Islet of Langerhans (tissue), 1 donor: Measurements from ENCODE around the gene SPATA31D4.
"Not testable (repeated sequence)": the region's sequence is repeated elsewhere in the genome, so short reads cannot be mapped to it uniquely, and the experiment has no call there.

ENCODE experiments used
- FAIRE-seq: peaks from one replicate; lab custom pipeline; 2011; peaks lifted over from hg19 to GRCh38; lab: Jason Lieb, UNC

Gene SPATA31D4

DNA sequence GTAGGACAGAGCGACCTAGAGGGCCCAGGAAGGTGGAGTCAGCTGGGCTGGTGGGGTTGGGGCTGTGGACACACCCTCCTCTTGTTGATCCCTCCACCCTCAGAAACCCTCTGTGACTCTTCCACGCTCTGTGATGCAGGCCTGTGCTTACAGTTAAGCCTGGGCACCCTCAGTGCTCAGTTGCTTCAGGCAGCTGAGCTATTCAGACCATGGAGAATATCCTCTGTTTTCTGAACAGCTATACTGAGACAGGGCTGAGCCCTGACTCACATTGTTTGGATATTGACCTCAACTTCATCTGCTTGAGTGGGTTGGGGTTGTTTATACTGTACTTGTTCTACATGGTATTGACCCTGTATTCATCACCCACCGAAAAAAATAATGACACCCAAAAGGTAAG, at the start of gene SPATA31D4:
SPATA31D4 (plus strand) TSS at position 124 of the 400 bp plus-strand sequence; CDS start at position 210, 86 bp downstream.
- not testable (repeated sequence) for FAIRE-seq

DNA sequence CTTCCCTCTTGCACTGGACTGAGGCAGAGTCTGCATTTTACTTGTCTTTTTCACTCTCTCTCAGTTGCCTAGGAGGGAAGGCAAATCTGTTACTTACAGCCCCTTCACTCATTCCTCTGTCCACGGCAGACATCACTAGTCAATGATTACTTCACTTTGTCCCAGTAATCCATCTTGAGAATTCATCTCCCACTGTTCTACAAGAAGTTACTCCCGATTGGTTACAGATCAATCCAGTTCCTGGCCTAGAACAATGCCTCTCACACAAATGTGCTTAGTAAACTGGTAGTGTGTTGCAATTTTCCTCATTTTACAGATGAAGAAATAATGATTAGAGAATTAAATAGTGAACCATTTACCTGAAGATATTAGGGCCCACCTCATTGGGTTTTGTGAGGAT, 49.7 kb upstream of the SPATA31D4 start:
- no peak for FAIRE-seq

DNA sequence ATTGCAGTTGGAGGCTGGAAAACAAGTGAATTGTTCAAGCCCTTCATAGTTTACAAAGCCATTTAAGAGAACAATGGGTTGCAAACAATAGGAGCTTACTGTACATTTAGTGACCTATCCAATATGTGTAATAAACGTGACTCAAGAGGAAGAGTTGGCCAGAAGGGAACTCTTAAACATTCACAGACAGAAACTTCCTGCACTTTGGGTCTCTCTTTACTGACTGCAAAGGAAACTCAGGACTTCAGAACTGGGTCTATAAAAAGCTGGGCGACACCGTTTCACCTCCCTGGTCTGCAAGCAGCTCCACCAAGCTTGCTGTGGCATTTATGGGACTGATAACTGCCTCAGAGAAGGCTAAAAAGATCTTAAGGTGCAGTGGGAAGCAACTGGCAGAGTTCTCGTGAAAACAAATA, 48.7 kb upstream of the SPATA31D4 start:
- FAIRE-seq, result no peak

DNA sequence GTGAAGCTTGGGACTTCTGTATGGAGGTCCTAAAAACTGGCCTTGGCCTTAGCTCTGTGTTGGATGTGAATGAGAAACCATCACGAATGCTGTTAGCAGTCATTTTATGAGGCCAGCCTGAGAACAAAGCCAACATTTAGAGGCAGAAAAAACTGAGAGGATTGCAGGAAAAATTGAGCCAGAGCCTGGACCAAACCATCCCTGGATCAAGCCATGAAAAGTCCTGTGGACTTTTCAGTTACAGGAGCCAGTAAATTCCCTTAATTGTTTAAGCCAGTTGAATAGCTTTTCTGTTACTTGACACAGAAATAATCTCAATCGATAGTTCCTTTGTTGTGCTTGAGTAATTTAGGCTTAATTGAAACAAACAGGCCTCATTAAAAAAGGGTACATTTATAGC, 42.6 kb upstream of the SPATA31D4 start:
- no peak for FAIRE-seq

DNA sequence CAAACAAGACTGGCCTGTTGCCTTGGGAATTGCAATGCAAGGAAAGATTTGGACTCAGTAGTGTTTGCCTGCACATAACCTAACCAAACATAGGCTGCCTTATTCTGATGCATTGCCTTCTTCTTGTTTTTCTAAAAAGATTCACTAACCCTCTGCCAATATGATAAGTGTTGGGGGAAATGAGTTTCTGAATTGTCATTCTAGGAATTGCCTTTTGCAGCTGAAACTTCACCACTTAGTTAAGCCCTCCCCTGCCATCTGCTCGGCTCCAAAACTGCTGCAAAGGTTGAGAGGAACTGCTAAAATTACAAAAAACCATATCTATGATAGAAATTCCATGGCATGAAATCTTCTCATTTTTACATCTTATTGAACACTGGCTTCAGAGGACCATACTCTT, 41.6 kb upstream of the SPATA31D4 start:
- FAIRE-seq, result no peak

DNA sequence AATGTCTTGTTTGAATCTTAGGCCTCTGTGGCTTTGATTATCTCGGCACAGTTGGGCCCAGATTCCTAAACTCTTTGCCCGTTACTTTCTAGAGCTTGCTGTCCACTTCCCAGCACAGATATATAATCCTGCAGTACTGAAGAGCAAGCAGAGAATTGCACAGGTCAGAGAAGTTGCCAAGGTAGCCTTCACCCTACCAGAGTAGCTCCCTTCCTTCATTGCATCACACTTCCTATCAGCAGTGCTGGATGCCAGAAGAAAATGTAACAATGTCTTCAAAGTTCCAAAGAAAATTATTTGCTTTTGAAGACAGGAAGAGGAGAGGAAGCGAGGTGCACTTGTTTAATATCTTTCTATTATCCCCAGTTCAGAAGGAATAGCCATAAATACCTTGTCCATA, 38.1 kb upstream of the SPATA31D4 start:
- no peak for FAIRE-seq

DNA sequence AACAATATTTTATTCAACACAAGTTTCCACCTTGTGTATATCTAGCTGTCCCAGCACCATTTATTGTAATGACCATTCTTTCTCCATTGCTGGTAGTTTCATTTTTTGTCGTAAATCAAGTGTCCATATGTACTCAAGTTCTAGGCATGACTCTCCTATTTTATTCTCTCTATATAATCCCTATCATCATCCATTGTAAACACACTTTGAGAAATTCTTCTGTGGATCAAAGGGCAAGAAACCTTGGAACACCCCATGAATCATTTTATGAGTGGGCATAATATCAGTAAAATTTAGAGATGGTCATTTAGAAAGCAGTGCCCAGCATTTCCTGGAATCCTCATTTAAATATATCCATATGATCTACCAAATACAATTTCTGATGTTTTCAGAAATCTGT, 35.8 kb upstream of the SPATA31D4 start:
- FAIRE-seq, result no peak

DNA sequence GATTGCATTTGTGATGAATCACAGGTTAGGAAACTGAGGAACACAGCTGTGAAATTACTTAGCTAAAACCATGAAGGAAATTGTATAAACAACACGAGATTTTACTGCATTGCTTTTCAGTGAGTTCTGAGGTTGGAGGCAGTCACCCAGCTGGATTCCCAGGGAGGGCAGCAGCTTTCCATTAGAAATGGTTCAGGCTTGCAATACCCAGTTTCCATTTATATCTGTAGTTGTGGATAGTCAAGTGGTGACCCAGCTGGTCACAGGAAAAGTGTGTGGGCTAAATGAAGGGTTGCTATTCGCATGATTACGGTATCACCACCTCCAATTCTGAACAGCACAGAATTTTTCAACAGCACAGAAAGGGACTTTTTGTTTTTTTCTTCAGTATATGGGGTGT, 34.3 kb upstream of the SPATA31D4 start:
- no peak for FAIRE-seq

DNA sequence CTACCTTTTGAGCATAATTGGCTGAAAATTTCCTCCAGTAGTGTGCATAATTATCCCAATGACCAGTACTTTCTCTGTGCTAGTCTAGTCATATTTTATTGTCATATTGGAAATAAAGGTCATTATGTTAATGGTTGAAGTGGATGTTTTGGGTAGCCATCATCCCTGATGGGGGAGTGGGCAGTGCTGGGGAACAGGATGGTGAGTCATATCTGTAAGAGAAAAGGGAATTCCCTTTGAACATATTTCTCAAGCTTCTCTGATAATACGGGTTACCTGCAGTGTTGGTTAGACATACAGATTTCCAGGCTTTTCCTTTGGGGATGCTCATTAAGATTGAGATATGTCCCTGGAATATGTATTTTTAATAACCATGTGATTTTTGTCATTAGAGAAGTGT, 33.3 kb upstream of the SPATA31D4 start:
- FAIRE-seq, result no peak

DNA sequence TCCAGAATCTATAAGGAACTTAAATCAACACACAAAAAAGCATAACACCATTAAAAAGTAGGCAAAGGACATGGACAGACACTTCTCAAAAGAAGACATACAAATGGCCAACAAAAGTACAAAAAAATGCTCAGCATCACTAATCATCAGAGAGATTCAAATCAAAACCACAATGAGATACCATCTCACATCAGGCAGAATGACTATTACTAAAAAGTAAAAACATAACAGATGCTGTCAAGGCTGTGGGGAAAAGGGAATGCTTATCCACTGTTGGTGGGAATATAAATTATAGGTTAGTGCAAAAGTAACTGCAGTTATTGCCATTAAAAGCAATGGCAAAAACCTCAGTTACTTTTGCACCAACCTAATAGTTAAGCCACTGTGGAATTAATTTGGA, 32.2 kb upstream of the SPATA31D4 start:
- no peak for FAIRE-seq

DNA sequence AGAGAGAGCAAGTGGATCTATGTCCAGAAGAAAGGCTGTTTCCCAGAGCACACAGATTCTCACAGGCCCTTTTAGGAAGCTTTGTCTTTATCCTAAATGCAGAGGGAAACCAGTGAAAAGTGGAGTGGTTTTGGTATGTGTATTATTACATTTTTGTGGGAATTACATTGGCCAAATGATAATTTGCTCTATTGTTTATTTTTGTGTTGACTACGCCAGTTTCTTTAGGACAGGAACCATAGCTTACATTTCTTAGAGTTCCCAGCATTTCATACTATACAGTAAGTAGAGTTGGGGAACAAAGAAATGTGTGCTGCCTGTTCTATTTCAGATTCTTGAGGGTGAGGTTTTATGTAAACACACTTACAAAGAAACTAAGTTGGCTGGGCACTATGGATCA, 29.4 kb upstream of the SPATA31D4 start:
- no peak for FAIRE-seq

DNA sequence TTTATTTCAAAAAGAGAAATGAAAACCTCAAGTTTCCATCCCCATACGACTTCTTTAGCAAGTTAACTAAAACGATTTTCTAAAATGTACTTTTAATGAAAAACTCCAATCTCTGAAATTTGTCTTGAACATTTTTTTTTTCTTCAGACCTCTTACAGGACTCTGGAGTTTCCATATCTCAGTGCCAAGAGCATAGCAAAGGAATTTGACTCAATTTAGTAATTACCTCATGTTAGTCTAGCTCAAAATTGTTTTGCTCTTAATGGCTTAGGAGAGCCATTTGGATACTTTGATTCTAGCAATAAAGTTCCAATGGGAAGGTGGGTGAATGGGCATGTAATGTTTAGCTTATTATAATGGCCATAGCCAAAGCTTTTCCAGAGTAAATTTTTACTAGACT, 26.0 kb upstream of the SPATA31D4 start:
- FAIRE-seq, result no peak

DNA sequence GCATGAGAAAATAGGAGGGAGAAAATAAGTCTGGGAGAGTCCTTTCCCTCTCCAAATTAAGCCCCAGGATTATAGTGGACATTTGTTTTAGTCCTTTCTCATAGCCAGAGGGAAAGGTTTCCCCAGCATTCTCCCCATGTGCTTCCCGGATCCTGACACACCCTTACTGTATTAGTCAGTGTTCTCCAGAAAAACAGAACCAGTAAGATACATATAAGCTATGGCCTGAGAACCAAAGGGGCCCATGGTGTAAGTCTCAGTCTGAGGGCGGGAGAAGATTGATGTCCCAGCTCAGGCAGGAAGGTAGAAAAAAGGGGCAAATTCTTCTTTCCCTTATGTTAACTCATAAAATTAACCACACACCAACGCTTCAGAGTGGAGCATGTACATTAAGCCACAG, 25.6 kb upstream of the SPATA31D4 start:
- FAIRE-seq, result no peak

DNA sequence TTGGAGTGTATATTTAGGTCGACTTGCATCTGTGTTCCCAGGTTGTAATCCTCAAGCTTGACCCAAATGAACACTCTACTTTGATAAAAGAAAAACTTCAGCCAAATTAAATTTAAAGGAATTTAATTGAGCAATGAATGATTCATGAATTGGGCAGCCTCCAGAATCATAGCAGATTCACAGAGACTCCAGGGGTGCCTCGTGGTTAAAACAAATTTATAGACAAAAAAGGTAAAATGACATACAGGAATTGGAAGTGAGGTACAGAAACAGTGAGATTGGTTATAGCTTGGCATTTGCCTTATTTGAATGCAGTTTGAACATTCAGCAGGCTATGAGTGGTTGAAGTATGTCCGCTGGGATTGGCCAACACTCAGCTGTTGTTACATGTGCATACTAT, 21.6 kb upstream of the SPATA31D4 start:
- FAIRE-seq, result no peak

DNA sequence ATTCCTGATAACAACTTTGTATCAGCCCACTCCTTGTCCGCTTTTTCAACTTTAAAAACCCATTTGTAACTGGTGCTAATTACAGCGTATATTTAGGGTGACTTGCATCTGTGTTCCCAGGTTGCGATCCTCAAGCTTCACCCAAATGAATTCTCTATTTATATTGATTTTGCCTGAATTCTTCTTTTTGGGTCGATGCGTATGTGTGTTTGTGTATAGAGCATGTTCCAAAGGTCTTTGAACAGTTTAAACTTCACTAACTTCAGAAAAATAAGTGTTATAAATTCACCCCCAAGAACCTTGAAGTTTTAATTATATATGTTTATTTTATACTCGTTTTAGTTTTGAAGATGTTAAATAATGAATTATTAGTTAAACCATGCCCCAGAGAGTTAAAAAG, 16.1 kb upstream of the SPATA31D4 start:
- no peak for FAIRE-seq

DNA sequence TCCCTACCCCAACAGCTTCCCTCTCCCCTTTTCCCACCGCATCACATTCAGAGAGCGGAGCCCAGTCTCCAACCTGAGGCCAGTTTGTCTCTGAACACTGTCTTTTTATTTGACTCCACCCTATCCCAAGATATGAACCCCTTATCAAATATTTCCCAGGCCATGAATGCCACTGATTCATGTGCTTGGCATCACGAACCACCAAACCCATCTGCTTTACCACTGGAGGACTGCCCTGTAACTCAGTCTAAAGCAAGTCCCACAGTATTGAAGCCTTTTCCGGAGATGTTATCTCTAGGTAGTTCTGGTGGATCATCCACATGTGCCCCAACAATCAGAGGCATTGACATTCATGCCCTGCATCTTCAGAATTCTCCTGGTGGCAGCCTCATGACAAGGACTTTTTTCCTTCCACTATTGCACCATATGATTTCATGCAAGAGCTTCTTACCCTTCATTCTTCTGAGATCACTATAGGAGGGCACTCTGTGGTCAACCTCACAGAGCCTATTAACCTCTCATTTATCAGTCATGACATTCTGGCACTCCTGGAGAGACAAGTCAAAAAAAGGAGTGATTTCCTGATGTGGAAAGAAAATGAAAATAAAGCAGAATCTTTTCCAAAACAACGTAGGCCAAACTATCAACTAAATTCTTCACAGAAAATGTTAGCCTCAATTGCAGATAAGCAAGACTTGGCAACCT, 12.3 kb upstream of the SPATA31D4 start:
- no peak for FAIRE-seq

DNA sequence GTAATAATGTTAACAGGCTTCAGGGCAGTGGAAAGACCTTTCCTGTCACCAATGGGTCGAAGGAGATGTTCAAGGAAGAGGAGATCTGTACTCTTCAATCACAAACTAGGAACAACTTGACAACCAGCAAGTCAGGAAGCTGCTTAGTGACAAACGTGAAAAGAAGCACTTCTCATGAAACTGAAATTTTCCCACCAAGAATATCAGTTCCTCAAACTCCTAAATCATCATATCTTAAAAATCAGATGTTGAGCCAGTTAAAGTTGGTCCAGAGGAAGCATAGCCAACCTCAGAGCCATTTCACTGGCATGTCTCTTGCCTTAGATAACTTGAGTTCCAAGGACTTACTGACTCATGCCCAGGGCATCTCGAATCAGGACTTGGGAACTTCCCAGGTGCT, 9.7 kb upstream of the SPATA31D4 start:
- not testable (repeated sequence) for FAIRE-seq

DNA sequence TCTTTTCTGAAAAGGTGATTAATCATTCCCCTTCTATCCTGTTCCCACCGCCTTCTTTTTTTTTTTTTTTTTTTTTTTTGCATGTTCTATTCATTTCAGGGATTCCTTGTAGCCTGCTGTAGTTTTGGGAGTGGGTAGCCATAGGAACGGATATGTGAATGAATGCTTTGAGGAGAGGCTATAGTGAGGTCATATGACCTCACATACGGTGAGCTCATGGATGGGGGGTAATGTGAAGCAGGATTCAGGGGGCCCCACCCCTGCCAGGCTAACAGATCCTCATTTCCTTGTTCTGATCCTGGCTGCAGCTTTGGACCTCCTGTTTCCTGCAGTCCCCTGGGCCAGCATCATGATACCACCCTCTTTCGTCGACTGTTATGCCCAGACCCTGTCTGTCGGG, 1.9 kb downstream of the SPATA31D4 start:
- not testable (repeated sequence) for FAIRE-seq

DNA sequence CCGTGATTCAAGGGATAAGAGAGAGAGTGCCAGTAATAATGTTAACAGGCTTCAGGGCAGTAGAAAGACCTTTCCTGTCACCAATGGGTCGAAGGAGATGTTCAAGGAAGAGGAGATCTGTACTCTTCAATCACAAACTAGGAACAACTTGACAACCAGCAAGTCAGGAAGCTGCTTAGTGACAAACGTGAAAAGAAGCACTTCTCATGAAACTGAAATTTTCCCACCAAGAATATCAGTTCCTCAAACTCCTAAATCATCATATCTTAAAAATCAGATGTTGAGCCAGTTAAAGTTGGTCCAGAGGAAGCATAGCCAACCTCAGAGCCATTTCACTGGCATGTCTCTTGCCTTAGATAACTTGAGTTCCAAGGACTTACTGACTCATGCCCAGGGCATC, 5.3 kb downstream of the SPATA31D4 start:
- not testable (repeated sequence) for FAIRE-seq

DNA sequence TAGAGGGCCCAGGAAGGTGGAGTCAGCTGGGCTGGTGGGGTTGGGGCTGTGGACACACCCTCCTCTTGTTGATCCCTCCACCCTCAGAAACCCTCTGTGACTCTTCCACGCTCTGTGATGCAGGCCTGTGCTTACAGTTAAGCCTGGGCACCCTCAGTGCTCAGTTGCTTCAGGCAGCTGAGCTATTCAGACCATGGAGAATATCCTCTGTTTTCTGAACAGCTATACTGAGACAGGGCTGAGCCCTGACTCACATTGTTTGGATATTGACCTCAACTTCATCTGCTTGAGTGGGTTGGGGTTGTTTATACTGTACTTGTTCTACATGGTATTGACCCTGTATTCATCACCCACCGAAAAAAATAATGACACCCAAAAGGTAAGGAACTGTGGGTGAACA, 15.2 kb downstream of the SPATA31D4 start, which contains the start of gene SPATA31D3:
SPATA31D3 (plus strand) TSS at position 108 of the 400 bp plus-strand sequence; CDS start at position 194, 86 bp downstream.
- FAIRE-seq, result not testable (repeated sequence)

DNA sequence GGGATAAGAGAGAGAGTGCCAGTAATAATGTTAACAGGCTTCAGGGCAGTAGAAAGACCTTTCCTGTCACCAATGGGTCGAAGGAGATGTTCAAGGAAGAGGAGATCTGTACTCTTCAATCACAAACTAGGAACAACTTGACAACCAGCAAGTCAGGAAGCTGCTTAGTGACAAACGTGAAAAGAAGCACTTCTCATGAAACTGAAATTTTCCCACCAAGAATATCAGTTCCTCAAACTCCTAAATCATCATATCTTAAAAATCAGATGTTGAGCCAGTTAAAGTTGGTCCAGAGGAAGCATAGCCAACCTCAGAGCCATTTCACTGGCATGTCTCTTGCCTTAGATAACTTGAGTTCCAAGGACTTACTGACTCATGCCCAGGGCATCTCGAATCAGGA, 20.4 kb downstream of the SPATA31D4 start:
- not testable (repeated sequence) for FAIRE-seq

DNA sequence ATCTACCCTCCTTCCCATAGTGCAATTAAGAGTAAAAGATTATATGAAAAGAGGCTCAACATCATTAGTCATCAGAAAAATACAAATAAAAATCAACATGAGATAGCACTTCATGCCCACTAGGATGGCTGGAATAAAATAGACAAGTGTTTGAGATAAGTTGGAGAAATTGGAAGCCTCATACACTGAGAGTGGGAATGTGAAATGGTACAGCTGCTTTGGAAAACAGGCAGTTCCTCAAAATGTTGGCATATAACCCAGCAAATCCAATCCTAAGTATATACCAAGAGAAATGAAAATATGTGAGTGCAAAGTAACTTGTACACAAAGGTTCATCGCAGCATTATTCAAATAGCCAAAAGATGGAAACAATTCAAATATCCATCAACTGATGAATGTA, 24.9 kb downstream of the SPATA31D4 start:
- no peak for FAIRE-seq

DNA sequence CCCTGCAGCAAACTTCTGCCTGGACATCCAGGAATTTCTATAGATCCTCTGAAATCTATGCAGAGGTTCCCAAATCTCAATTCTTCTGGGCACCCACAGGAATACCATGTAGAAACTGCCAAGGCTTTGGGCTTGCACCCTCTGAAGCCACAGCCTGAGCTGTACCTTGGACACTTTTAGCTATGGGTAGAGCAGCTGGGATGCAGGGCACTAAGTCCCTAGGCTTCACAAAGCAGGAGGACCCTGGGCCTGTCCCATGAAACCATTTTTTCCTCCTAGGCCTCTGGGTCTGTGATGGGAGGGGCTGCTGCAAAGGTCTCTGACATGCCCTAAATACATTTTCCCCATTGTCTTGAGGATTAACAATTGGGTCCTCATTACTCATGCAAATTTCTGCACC, 27.4 kb downstream of the SPATA31D4 start:
- FAIRE-seq, result no peak
